SK-N-MC (cell line): ENCODE data around the gene ACTL7B.

Experiments used
- EZH2 ChIP-seq: fragments of 200-600 bp; sonication (generic); IDR thresholded peaks from one replicate; pipeline ENCODE4 v1.6.1; 2017; ENCODE audit warnings: antibody characterized with exemption
- FOXP2 ChIP-seq: optimal IDR thresholded peaks from 2 replicates; pipeline ENCODE3; 2011; ENCODE audit warnings: mild to moderate bottlenecking, moderate library complexity; ENCODE audit not compliant: insufficient read depth; ENCODE audit errors: extremely low read length, control extremely low read depth
- POLR2AphosphoS5 ChIP-seq: IDR thresholded peaks from 2 replicates; pipeline ENCODE4 v1.6.1; 2012; ENCODE audit warnings: mild to moderate bottlenecking, low read depth, low read length, borderline replicate concordance

DNA sequence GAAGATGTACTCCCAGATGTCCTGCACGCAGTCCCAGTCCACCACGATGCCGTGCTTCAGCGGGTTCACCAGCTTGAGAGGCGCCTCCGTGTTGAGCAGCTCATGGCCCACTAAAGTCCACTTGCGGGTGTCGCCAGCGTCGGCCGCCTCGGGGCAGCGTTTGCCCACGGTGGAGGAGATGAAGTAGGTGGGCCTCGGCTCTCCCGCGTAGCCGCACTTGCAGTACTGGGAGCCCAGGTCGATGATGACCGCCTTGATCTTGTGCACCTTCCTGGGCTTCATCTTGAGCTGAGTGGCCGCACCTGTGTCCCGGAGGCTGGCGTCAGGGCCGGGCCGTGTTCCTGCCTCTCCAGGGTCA, 278 bp downstream of the ACTL7B start:
- TF ChIP-seq EZH2 (no peak), POLR2AphosphoS5 (no peak), FOXP2 (no peak)
